GM18951 (cell line): ENCODE results near the gene TOB1.

Experiments
- POLR2A ChIP-seq: IDR thresholded peaks from 4 replicates; pipeline ENCODE4 v1.6.1; 2011; ENCODE audit warnings: mild to moderate bottlenecking; ENCODE audit not compliant: insufficient read length, insufficient read depth; ENCODE audit errors: extremely low read depth
- in situ Hi-C: fragments of 300-500 bp; cut with MboI; formaldehyde crosslinking; loops from one replicate; pipeline ENCODE4 v1.12.0; 2022; ENCODE audit warnings: low sequenced_read_pairs, mixed read lengths, inconsistent platforms; ENCODE audit not compliant: unreplicated experiment

TOB1 gene

DNA sequence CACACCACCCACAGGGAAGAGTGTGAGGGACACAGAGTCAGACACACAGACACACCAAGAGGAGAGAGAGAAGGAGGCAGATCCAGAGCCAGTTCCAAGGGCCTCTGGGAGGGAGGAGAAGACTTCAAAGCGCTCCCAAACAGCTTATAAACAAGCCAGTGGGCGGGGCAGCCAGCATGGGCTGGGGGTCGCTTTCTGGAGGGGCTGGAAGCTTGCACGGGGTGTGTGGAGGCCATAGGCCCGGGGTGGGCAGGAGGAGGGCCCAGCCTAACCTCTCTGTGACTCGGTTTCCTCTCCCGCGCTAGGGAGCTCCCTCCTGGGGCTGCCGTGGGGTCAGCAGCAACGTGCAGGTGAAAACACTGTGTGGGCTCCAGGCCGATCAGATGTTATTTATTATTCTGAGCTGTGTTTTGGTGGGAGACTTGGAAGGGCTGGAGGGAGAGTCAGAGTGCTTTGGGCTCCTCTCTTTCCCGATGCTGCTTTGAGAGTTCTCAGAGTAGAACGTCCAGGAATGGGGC lies 33.2 kb downstream of the TOB1 start:
- in situ Hi-C loops = loop anchor here (10.0 kb wide), 1 partner anchor 48 kb away; no protein-coding TSS in a partner anchor
- no peak for TF ChIP-seq POLR2A

DNA sequence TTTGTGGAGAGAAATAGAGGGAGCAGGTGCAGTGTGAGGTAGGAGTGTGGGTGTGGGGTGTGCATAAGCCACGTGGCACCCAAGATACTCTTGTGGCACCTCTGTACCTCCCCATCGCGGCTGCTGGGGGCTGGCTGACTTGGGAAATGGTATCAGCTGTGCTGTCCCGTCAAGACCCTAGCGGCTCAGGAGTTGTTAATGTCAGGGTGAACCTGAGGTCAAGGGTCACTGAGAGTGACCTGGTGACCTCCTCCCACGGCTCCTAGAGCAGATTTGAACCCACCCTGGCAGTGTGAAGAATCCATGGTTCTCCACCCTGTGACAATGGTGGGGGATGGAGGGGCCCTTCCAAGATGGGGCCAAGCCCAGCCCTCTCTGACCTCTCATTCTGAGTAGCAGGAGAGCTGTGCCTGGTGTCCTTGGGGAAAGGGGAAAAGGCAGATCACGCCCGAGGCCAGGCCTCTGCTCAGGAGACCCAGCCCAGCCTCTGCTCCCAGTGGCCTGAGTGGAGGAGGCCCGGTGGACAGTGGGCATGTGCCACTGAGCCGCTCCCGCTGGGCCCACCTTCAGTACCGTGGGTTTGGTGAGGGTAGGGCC lies 33.8 kb downstream of the TOB1 start:
- in situ Hi-C loops = loop anchor here (10.0 kb wide), 1 partner anchor 48 kb away; no protein-coding TSS in a partner anchor
- no peak for TF ChIP-seq POLR2A

DNA sequence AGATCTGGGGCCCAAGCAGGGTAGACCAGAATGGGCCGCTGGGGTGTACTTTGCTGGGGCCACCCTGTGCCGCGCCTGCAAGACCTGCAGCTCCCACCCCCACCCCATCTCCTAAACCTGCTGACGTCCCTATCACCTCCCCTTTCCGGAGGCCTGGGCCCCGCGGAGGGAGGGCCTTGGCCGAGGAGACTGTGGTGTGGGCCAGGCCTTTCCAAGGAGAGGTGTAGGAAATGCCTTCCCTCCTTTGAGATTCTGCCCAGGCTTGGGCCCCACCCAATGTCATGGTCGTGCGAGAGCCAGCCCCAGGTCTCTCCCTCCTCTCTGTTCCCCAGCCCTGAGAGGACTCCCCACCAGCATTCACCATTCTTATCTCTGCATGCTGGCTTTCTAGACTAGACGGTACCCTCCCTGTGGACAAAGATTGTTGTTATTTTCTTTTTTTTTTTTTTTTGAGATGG lies 34.7 kb downstream of the TOB1 start:
- TF ChIP-seq POLR2A = no peak
- in situ Hi-C loops = loop anchor here (10.0 kb wide), 1 partner anchor 47 kb away; no protein-coding TSS in a partner anchor

DNA sequence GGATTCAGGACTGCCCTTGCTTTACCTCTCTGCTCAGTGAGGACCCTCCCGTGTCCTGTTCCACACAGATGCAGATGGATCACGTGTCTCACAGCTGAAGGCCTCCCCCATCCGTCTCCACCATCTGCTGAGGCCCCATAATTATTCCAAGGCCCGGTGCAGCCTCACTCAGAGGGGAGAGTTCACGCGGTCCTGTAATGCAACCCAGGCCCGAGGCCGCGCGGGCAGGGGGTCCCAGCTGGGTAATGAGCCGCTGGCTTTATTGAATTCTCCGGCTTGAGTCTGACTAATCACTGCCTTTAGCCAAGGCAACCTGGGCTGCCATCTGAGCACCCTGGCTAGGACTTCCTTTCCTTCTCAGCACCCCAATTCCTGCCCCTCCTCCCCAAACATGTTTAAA lies 35.2 kb downstream of the TOB1 start:
- in situ Hi-C loops = loop anchor here (10.0 kb wide), 1 partner anchor 46 kb away; no protein-coding TSS in a partner anchor
- TF ChIP-seq POLR2A = no peak

DNA sequence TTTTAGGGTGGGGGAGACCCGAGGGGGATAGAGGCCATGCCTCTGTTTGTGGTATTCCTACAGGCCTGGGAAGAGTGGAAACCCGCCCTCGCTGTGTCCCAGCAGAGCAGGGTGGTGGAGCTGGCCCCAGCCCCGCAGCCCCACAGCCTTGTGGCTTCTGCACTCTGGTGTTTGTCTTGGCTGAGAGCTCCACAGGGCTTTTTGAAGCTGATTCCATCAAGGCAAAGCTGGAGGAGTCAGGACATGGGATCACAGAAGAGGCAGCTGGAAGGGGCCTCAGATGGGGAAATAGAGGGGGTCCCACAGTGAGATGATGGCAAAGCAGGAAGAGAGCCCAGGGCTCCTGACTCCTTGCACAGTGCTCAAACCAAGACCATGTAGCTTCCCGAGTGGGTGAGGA lies 35.8 kb downstream of the TOB1 start:
- TF ChIP-seq POLR2A = no peak
- in situ Hi-C loops = loop anchor here (10.0 kb wide), 1 partner anchor 46 kb away; no protein-coding TSS in a partner anchor

DNA sequence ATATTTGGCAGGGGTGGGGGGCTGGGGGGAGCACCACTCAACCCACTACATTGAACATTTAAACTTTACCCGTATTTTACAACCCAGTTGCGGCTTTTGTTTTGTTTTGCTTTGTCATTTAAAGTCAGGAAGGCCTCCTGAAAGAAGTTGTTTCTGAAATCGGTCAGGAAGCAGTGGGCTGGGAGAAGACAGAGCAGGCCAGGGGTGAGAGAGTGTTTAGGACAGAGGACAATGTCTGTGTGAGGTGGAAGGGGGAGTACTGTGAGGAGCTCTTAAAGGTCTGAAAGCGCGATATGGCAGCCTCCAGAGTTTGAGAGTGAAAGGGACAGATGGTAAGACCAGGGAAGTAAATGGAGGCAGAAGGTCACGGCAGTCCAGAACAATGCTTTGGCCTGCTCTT lies 36.8 kb downstream of the TOB1 start:
- no peak for TF ChIP-seq POLR2A
- in situ Hi-C loops = no loop called here

DNA sequence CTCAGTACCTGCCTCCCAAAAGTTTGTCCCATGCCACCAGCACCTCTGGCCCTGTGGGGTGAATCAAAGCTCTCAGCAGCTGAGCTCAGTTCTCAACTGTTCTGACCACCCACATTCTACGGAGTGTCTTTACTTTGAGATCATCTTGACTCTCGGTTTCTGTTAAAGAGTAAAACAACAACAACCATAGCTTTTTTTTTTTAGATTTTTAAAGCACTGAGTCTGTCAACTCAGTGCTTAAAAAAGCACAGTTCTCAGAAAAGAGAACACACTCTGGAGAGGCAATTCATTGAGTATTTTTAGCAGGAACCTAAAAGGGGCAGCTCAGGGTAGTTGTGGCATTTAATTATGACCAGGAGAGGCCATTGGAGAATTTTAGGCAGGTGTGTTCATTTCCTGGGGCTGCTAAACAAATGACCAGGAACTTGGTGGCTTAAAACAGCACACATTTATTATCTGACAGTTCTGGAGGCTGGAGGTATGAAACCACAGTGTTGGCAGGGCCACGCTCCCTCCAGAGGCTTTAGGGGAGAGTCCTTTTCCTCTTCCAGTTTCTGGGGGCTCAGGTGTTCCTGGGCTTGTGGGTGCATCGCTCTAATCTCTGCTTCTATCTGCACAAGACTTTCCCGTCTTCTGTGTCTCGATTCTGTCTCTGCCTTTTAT lies 37.5 kb downstream of the TOB1 start:
- in situ Hi-C loops = no loop called here
- no peak for TF ChIP-seq POLR2A

DNA sequence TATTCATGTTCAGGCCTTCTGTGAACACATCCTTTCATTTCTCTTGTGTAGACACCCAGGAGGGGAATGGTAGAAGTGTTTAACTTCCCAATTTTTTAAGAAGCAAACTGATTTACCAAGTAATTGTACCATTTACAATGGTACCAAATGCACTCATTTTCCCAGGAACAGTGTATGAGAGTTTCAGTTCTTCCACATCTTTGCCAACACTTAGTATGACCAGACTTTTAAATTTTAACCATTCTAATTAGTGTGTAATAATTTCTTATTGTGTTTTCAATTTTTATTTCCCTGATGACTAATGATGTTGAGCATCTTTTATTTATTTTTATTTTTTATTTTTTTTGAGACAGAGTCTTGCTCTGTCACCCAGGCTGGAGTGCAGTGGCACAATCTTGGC lies 41.0 kb downstream of the TOB1 start:
- no peak for TF ChIP-seq POLR2A
- in situ Hi-C loops = no loop called here

DNA sequence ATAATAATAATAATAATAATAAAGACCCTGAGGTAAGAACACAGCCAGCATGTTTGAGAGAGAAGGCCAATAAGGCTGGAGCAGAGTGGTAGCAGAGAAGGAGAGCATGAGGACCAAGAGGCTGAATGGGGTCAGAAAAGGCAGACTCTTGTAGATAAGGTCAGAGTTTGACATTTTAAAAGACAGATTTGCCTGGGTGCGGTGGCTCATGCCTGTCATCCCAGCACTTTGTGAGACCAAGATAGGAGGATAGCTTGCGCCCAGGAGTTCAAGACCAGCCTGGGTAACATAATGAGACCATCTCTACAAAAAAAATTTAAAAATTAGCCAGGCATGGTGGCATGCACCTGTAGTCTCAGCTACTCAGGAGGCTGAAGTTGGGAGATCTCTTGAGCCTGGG lies 41.7 kb downstream of the TOB1 start:
- in situ Hi-C loops = no loop called here
- no peak for TF ChIP-seq POLR2A

DNA sequence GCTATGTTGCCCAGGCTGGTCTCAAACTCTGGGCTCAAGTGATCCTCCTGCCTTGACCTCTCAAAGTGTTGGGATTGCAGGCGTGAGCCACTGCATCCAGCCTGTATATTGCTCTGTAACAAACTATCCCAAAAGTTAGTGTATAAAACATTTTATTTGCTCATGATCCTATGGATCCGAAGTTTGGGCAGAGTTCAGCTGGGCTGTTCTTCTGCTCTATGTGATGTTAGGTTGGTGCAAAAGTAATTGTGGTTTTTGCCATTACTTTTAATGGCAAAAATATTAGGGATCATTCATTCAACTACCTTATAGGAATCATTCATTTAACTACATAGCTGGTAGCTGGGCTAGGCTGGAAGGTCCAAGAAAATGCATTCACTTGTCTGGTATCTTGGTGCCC lies 43.6 kb downstream of the TOB1 start:
- in situ Hi-C loops = no loop called here

DNA sequence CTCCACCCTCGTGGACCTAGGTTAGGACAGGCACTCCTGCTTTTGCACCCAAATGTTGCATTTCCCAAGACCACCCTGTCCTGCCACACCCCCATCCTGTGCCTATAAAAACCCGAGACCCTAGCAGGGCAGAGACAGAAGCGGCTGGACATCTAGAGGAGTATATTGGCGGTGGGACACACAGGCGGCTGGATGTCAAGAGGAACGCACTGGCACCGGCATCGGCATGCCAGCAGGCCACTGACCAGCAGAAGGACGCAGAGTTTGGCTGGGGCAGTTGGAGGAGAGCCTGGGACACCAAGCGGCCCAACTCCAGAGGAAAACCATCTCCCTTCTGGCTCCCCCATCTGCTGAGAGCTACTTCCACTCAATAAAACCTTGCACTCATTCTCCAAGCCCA lies 45.5 kb downstream of the TOB1 start:
- TF ChIP-seq POLR2A = no peak
- in situ Hi-C loops = no loop called here

More for the DNA sequence above, 43.6 kb downstream of the TOB1 start:
- no peak for TF ChIP-seq POLR2A

DNA sequence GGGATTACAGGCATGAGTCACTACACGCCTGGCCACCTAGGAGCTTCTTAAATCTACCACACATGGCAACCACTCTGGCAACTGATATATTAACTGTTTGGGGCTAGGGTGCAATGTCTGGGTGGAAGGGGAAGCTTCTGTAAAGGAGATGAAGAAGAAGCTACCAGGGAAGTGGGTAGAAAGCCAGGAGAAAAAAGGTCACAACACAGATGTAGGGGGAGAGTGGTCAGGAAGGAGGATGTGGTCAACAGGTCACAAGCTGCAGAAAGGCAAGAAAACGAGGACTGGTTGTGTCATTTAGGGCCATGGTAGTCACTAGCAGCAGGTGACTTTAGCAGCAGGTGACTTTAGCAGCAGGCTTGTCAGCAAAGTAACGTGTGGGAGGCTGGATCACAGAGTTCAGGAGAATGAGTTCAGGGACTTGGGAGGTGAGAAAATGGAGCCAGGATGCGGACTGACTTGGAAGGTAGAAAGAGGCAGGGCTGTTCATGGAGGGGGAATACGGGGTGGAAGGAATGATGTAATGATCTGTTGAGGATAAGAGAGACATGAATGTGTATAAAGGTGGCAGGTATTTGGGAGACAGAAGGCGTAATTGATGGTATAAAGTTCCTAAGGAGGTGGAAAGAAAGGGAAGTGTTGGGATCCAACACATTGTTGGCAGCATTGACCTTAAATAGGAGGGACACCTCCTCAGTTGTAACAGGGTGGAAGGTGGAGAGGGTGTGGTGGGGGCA lies 47.1 kb downstream of the TOB1 start:
- in situ Hi-C loops = no loop called here
- no peak for TF ChIP-seq POLR2A

DNA sequence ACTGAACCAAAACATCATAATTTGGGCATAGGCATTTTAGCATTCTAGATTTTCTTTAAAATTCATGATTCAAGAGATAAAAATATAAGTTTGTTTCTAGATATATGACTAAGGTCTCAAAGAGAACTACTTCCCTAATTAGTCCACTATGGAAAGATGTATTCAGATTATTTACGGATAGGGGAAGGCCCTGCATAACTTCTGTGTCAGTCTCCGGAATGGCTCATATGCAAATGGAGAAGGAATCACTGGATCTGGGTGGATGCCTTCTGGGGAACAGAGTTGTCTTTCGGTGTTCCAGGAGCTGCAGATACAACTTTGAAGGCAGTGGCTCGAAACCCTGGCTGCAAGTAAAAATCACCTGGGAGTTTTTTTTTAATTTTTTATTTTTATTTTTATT lies 47.9 kb downstream of the TOB1 start:
- TF ChIP-seq POLR2A = no peak

More for the DNA sequence above, 47.9 kb downstream of the TOB1 start:
- in situ Hi-C loops = no loop called here
